Loucy (cell line): ENCODE results near the gene CAPSL.

Source experiments
- CTCF ChIP-seq: fragments of 200-600 bp; sonication (generic); conservative IDR thresholded peaks from 2 replicates; pipeline ENCODE4 v1.5.1; 2014; ENCODE audit warnings: mild to moderate bottlenecking, antibody characterized with exemption, low read length
- EZH2phosphoT487 ChIP-seq: fragments of 200-600 bp; IDR thresholded peaks from 2 replicates; pipeline ENCODE4 v1.6.1; 2018; ENCODE audit warnings: antibody characterized with exemption, mild to moderate bottlenecking, moderate library complexity, borderline replicate concordance

GRCh38 chr5:35879096-35879495, 59.3 kb downstream of the CAPSL start:
- TF ChIP-seq CTCF (no peak), EZH2phosphoT487 (no peak)
